Erythroblast (primary cell): ENCODE measurements around the gene DEPDC5.

Source experiments
- GATA1 ChIP-seq: IDR thresholded peaks from 2 replicates; pipeline ENCODE4 v1.6.1; 2011; ENCODE audit warnings: low read depth, mild to moderate bottlenecking, control low read depth, low read length, moderate library complexity
- POLR2A ChIP-seq: IDR thresholded peaks from 2 replicates; pipeline ENCODE4 v1.6.1; 2011; ENCODE audit warnings: mild to moderate bottlenecking, low read length

DNA sequence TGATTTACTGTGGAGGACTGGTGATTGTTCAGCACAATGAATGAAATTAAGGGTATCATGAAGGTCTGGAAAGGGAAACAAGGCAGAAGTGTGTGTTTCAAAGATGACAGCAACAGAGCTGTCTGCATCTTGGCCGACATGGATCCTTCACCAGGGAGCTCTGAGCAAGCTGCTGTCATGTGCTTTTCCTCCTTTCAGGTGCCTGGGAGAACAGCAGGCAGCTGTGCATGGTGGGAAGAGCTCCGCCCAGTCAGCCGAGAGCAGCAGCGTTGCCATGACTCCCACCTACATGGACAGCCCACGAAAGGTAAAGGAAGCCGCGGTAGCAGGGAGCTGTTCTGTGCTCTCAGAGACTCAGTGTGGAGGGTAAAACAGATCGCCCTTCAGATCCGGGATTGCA, 103.4 kb downstream of the DEPDC5 start:
- TF ChIP-seq POLR2A = no peak
- TF ChIP-seq GATA1 = no peak
